GM15510 (cell line): ENCODE results near the gene AEBP2.

Experiments used
- POLR2A ChIP-seq: IDR thresholded peaks from 3 replicates; pipeline ENCODE4 v1.6.1; 2011; ENCODE audit warnings: borderline replicate concordance; ENCODE audit not compliant: insufficient read length; ENCODE audit errors: extremely low read depth

AEBP2 gene

DNA sequence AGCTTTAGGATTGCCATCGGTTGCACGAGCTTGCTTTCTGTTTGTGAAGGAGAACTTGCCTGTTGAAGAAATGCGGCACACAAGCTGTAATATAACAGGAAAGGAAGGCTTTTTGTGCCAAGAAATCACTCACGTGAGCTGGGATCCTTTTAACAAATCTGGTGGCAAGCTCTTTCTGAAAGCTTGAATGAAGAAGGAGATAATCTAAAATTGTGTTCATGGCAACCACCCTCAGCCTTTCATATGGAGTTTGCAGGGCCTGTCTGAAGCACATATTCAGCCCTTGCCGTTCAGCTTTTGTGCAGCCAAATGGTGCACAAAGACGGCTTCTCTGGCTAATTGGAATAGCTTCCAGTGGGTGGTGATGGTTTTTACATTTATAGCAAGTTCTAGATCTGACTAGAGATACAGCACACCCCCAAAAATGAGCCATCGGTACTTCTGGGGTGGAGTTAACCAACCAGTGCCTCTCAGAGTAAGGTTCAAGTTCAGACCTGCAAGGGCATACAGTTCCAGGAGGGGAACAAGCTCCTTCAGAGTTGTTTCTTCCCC, 107.4 kb downstream of the AEBP2 start:
- TF ChIP-seq POLR2A = no peak

- no peak for TF ChIP-seq POLR2A
Measured at GRCh38 chr12:19547271-19547671, 108.0 kb downstream of the AEBP2 start.

DNA sequence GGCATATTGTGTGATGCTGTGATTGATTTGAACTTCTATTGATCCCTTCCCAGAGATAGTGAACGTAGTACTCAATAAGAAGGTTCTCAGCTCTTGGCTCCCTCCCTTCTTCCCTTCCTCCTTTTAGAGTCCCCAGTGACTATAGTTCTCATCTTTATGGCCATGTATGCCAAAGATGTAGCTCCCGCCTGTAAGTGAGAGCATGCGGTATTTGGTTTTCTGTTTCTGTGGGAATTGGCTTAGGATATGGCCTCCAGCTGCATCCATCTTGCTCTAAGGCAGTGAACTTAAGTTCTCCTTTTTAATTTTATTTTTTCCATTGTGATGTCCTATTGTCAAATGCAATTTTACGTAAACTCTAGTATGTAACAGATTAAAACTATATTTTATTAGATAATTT, 109.5 kb downstream of the AEBP2 start:
- no peak for TF ChIP-seq POLR2A

- TF ChIP-seq POLR2A = no peak
Measured at GRCh38 chr12:19550626-19551025, 111.3 kb downstream of the AEBP2 start.

DNA sequence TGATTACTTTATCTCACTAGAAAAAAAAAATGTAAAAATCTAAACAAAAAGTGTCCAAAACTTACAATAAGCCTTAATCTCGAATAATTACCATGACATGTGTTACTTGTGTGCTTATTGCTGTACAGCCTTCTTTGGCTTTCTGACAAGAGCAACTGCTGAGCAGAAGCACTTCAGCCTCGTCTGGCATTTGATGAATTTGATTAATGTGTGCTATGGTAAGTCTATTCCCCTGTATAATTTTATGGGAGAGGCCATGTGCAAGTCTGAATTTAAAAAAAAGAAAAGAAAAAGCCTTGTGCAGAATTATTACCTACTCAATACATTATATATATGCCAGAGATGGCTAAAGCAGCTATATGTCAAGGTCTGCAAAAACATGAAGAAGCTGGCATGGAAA, 113.9 kb downstream of the AEBP2 start:
- TF ChIP-seq POLR2A = no peak

- no peak for TF ChIP-seq POLR2A
Measured at GRCh38 chr12:19561411-19561961, 122.2 kb downstream of the AEBP2 start.
